ENCODE data around the gene ARHGEF28.

DNA sequence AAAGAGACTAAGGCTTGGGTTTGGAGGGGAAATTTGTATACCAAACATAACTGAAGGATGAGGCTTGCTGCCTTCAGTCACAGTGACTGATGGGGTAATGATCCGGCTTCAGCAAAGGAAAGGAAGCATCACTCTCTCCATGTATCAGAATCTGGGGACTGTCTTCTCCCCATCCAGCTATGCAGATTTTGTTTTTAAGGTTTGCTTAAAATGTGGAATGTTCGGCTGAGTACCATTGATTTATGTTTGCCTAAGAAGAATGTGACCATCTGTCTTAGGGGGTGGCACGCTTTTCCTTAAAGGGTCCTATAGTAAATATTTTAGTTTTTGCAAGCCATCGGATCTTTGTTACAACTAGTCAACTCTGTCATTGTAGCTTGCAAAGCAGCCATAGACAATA, 291.9 kb downstream of the ARHGEF28 start:
- TF ChIP-seq POLR2A (IDR thresholded peaks at IDR 0.05) = no peak
- TF ChIP-seq, protein P1, sequence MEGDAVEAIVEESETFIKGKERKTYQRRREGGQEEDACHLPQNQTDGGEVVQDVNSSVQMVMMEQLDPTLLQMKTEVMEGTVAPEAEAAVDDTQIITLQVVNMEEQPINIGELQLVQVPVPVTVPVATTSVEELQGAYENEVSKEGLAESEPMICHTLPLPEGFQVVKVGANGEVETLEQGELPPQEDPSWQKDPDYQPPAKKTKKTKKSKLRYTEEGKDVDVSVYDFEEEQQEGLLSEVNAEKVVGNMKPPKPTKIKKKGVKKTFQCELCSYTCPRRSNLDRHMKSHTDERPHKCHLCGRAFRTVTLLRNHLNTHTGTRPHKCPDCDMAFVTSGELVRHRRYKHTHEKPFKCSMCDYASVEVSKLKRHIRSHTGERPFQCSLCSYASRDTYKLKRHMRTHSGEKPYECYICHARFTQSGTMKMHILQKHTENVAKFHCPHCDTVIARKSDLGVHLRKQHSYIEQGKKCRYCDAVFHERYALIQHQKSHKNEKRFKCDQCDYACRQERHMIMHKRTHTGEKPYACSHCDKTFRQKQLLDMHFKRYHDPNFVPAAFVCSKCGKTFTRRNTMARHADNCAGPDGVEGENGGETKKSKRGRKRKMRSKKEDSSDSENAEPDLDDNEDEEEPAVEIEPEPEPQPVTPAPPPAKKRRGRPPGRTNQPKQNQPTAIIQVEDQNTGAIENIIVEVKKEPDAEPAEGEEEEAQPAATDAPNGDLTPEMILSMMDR (IDR thresholded peaks at IDR 0.05) = no peak
